H4 (cell line): ENCODE data around the gene AGBL1. TPM values are rescaled to one million over a fixed set of nuclear protein-coding genes. Genes with fewer than 3 reads are reported as not detected.
"Not testable (repeated sequence)": the region's sequence is repeated elsewhere in the genome, so short reads cannot be mapped to it uniquely, and the experiment has no call there.

Source experiments
- DNase-seq: peaks from one replicate; pipeline ENCODE4 v3.0.0-alpha.2; 2015; ENCODE audit warnings: low spot score
- total RNA-seq: library from RNA; depleted of rRNA; stranded (reverse); fragments of >200 nt; shearing (Covaris generic); gene quantifications from 2 replicates; pipeline ENCODE4 v1.2.3, GENCODE V29; 2014

The AGBL1 gene
- total RNA-seq, 1 experiment from 2014 or later = not detected

GRCh38 chr15:86505951-86506350 lies 426.3 kb downstream of the AGBL1 start:
- DNase-seq = no peak

DNA sequence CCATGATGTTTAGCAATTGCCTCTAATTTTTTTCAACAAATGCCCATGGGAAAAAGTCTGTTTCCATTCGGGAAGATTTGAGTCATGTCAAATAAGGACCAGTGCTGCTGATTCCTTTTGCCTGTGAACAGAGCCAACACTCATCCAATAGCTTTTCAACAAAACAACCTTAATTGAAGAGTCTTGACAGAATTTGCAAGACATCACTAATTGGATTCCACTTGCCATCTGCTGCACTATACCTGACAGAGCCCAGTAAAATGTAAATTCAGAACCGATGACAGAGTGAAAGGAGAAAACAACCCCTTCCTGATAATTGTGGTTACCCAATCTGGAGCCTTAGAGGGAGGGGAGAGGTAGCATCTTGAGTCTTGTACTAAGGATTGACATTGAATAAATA lies 426.7 kb downstream of the AGBL1 start:
- no peak for DNase-seq

DNA sequence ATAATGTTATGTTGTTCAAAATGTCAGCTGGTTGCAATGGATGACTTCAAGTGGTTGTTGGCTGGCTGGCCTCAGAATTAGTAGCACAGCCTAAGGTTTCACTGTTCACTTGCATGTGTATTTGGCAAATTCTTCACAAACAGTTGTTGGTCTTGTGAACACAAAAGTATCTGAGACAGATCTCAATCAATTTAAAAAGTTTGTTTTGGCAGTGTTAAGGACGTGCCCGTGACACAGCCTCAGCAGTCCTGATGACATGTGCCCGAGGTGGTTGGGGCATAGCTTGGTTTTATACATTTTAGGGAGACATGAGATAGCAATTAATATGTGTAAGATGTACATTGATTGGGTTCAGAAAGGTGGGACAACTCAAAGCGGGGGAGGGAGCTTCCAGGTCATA lies 436.0 kb downstream of the AGBL1 start:
- no peak for DNase-seq

- no peak for DNase-seq
These were observed 443.1 kb downstream of the AGBL1 start for GRCh38 chr15:86522721-86523120.

DNA sequence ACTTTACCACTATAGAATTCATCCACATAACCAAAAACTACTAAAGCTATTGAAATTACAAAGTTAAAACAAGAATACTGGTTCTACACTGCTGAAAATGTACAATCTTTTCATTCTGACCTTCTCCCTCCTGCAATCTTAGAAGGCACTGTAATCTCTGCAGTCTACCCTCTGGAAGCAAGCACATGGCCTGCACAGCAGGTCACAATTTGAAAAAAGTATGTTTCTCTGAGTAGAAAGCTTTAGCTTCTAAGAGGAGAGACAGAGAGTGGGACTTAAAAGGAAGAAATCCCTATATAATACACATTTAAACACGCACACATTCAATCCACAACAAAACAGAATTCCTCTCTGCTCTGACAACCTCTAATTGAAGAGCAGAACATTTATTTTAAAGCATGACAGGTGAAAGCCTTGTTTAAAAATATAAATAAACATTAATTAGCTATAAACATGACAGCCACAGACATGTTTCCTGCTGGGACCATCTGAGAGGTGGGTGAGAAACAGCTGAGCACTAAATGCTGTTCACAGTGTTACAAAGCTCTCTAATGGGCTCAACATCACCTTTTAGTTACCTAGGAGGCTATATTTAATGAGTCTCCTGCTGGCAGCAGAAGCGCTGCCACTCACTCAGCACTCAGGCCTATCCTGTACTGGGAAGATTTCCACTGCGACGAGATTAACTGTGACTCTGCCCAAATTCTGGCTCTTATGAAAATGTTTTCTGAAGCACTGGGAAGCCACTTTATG lies 447.4 kb downstream of the AGBL1 start:
- DNase-seq = no peak

DNA sequence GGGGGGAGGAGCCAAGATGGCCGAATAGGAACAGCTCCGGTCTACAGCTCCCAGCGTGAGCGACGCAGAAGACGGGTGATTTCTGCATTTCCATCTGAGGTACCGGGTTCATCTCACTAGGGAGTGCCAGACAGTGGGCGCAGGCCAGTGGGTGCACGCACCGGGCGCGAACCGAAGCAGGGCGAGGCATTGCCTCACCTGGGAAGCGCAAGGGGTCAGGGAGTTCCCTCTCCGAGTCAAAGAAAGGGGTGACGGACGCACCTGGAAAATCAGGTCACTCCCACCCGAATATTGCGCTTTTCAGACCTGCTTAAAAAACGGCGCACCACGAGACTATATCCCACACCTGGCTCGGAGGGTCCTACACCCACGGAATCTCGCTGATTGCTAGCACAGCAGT lies 448.4 kb downstream of the AGBL1 start:
- DNase-seq = not testable (repeated sequence)

DNA sequence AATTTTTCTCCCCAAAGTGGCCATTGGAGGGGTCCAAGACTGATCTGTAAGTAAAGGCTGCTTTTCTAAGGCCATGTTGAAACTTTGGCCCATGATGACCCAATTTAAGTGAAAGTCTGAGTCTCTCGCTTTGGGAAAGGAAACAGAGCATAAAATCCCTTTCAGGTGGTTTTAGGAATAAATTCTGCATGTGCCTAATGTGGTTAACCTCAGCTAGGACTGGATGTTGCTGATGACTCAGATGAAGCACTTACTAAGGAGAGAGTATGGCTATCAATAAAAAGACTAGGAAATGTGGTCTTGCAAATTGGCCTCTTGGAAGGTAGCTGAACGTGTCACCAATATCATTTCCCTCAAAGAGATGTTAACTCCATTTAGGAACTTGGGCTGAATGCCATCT lies 458.5 kb downstream of the AGBL1 start:
- no peak for DNase-seq

GRCh38 chr15:86540840-86541467 lies 461.3 kb downstream of the AGBL1 start:
- DNase-seq = no peak

DNA sequence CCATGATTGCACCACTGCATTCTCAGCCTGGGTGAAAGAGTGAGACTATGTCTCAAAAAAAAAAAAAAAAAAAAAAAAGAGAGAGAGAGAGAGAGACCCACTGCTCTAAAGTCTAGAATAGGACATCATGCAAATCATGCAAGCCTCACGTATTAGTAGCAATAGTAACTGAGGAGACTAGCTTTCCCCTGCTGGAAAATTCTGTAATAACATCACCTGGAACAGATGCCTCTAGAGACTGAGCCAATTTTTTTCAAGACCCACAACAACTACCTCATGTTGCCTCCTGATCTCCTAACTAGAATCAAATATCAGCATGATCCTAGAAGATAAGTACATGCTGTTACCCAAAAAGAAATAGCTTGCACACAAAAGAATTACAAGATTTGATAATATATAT lies 461.9 kb downstream of the AGBL1 start:
- no peak for DNase-seq

DNA sequence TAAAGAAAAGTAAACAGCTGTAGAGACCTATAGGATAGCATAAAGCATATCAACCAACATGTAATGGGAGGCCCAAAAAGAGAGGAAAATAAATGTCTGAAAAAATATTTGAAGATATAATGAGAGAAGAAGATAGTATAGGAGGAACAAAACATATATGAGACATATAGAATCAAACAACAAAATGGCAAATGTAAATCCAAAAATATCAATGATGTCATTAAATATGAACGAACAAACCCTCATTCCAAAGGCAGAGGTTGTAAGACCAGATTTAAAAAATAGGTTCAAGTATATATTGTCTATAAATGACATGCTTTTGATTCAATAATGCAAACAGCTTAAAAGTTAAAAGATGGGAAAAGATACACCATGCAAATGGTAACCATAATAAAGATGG lies 470.4 kb downstream of the AGBL1 start:
- no peak for DNase-seq

DNA sequence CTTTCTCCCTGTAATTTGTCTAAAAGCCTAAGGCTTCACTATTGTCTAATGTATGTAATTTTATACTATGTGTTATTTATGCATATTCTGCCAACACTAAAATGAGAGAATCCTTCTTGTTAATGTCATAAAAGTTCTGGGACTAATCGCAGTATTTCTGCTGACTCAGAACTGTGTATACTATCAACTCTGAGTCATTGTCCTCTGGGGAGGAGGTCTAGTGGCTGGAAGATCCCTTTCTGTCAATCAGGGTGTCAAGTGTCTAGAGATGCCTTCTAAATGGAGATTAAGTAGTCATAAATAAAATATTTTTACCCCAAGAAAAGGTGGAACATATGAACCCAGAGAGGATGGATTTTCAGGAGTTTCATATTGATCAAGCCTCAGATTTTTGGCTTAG lies 473.4 kb downstream of the AGBL1 start:
- DNase-seq = no peak

DNA sequence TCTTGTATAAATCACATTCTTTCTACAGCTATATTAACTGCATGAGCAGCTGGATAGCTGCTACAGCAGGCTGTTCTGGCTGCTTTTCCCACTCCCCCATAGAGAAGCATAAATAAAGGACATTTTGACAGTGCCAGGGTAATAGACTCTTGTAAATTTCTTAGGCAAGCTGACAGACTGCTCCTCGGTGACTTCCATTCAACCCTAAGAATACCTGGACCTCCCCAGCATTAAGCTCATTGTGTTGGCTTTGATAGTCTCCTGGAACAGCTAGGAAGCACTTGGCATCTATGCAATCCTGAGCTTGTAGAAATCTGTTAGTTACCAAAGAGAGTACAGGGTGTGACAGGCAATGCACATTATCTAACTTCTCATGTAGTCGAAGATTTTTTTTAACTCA lies 475.4 kb downstream of the AGBL1 start:
- no peak for DNase-seq

GRCh38 chr15:86555939-86556338 lies 476.3 kb downstream of the AGBL1 start:
- DNase-seq = no peak

DNA sequence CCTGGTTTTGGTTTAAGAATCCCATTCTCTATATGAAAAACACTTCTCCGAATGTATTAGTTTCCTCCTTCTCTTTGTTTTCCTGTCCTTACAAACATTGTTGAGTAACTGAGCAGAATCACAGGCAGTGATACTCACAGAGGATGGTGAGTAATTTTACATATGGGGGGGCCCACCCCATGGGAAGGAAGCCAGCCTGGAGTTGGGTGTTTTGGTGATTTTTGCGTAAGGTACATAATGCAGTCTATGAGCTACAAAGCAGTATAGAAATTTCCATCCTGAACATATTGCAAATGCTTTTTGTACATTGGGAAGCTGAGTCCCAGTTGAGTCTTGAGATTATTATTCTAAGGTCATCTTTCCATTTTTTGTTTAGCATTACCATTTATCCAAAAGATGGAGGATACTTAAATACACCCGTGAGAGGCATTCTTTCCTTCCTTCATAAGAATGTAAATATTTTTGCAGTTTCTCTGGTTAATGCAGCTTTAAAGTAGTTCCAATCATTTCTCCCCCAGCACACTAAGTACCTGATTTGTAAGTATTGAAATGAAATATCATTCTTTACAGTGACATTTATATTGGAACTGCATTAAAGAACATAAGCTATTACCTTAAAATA lies 476.8 kb downstream of the AGBL1 start:
- DNase-seq = no peak

DNA sequence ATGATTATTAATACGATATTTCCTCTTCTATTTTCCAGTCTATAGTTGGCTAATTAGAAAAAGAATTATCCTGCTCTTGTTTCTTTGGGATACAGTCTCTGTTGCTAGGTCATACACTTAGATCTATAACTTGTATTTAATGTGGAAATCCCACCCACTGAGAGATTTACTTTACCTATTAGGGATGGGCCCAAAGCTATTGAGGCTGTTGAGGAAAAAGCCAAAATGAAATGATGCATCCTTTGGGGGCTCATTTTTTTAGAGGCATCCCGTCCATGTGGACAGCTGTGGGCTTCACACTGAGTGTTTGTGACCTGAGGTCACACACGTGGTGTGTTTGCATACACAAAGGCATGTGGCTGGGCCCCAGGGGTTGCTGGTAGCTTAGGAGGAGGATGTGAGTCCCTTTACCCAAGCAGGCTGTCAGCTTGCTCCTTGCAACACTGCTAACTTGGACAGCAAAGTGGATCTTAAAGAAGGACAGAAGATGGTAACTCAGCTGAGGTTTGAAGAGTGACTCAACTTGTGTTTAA lies 477.4 kb downstream of the AGBL1 start:
- DNase-seq = no peak

DNA sequence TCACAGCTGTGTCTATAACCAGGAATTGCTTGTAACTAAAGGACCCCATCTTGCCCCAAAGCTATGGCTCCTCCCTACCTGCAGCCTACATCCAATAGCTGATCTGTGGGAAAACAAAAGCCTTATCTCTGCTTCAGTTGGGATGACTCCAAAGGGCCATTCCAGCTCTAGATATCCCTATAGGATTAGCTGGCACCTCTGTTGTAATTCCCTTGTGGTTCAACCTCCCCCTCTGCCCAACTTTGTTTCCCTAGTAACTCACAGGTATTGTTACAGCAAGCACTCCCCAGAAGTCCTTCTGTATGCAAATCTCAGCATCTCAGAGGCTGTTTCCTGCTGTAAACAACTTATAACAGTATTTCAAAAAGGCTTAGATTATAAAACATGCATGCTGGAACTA lies 478.6 kb downstream of the AGBL1 start:
- DNase-seq = no peak

DNA sequence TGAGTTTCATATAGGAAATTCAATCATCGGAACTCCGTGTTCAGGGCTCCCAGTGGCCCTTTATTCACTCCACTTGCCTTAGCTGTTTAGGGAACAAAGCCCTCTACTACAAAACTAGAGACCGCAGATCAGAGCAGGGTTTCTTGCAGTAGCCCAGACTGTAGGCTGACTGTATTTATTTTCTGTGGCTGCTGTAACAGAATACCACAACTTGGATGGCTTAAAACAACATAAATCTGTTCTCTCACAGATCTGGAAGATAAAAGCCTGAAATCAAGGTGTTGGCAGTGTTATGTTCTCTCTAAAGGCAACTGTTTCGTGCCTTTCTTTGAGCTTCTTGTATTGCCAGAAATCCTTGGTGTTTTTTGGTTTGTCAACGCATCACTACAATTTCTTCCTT lies 479.0 kb downstream of the AGBL1 start:
- no peak for DNase-seq

- DNase-seq = no peak
These were observed 488.7 kb downstream of the AGBL1 start for GRCh38 chr15:86568378-86568777.

GRCh38 chr15:86570738-86571137 lies 491.1 kb downstream of the AGBL1 start:
- no peak for DNase-seq

DNA sequence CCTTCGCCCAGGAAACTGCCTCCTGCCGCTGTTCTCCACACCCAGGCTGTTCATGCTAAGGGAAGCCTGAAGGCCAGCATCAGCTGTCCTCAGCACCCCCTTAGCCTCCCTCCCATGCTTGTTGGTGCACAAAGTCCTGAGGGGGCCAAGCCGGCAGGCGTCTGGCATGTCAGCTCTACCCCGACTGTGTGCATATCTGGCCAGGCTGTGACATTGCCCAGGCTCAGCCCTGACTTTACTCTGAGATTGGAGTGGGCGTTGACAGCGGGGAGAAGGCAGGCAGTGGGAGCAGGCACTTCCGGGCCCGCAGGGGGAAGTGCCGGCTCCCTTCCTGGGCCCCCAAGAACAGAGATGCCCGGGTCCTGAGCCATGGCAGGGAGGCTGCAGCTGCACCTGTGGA lies 492.2 kb downstream of the AGBL1 start:
- no peak for DNase-seq

DNA sequence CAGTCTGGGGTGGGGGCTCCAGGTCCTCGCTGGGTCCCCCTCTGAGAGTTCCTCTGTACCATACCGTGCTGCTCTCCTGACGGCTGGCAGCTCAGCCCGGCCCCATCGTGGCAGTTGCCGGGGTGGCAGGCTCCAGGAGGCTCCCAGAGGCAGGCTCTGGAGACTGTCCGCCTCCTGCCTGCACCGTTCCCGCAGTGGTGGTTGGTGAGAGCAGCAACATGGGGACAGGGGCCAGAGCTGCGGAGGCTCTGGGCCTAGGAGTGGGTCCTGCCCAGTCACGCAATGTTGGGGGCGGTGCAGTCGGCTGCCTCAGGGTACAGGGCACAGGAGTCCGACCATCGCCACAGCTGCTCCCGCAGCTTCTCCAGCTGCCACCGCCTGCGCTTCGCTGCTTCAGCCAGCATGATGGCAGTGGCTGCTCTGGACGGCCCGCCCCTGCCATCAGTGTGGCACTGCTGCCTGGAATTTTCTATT lies 492.7 kb downstream of the AGBL1 start:
- no peak for DNase-seq

DNA sequence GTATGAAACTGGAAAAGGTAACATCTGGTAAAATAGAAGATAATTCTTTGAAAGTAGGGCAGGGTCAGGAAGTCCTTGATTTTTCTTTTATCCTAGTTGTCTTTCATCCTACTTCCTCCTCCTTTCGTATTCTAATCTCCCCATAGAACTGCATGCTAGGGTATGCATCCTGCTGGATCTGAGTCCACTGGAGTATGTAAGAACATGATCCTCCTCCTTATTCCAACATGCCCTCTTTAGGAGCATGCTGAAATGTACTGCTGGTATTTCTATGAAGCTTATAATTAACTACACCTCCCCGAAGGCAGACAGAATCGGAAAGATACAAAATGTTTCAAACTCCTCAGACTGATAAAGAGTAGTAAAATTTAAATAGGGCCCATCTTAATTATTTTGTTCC lies 493.8 kb downstream of the AGBL1 start:
- DNase-seq = no peak

DNA sequence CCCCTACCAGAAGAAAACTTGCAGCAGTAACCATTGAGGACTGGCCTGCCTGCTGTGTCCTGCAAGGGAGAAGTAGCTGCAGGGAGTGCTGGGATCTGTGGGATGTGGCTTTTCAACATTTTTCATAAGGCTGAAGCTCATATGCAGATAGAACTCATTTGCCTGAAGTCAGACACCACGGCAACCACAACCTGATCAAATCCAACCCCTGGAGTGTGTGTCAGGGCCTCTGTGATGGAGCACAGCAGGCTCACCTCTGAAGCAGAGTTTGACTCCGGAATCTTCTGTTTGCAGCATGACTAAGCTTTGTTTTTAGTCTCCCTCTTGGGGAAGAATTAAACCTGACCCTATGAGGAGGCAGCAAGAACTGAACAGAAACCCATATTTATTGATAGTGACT lies 508.7 kb downstream of the AGBL1 start:
- DNase-seq = no peak
